B cell (primary cell): ENCODE measurements around the gene PIM2. TPM values are rescaled to one million over a fixed set of nuclear protein-coding genes. Genes with fewer than 3 reads are reported as not detected.
A peak's percentile ranks its signal among the peaks of the same experiment; 100 is the strongest.

Experiments
- ATAC-seq: fragments of 200-7000 bp; cut with Tn5 transposase; one replicate; pipeline ENCODE4 v1.10.0; 2021; ENCODE audit warnings: low read depth, mild to moderate bottlenecking, moderate number of reproducible peaks, moderate library complexity
- CTCF ChIA-PET: fragments of 350-600 bp; sonication (Branson Sonifier 250); formaldehyde crosslinking; loops from one replicate; lab custom pipeline; 2021; ENCODE audit warnings: antibody characterized with exemption, inconsistent platforms; lab: Charles Lee
- POLR2A ChIA-PET: fragments of 350-600 bp; sonication (Branson Sonifier 250); formaldehyde crosslinking; loops from one replicate; lab custom pipeline; 2021; ENCODE audit warnings: antibody characterized with exemption; lab: Charles Lee
- DNase-seq: peaks from one replicate; pipeline ENCODE4 v3.0.0; 2013
- H2AFZ ChIP-seq: 2 replicates; pipeline ENCODE4 v1.6.1; 2012; ENCODE audit warnings: mild to moderate bottlenecking, low read depth, low read length; ENCODE audit not compliant: insufficient read depth, poor library complexity, severe bottlenecking
- H3K27ac ChIP-seq, 2 donors: 1 replicate in 1 of 2; 2 replicates in 1 of 2; pipeline ENCODE4 v1.5.1; 2012 to 2013; ENCODE audit warnings: low read length in 2 of 2, mild to moderate bottlenecking in 2 of 2, moderate library complexity in 1 of 2
- H3K27me3 ChIP-seq, 4 experiments: fragments of 200-600 bp in 1 of 4; sonication (generic) in 1 of 4; replicated peaks in 1 of 4; 1 replicate in 2 of 4; 2 replicates in 2 of 4; pipeline versions ENCODE4 v1.6.1 to v1.7.0; 2013 to 2016; ENCODE audit warnings: low read length in 3 of 4, mild to moderate bottlenecking in 2 of 4, mixed read lengths in 1 of 4, moderate library complexity in 1 of 4; ENCODE audit not compliant: insufficient read depth in 4 of 4, control insufficient read depth in 3 of 4; ENCODE audit errors: control extremely low read depth in 1 of 4
- H3K36me3 ChIP-seq, 2 experiments: replicated peaks in 1 of 2; 1 replicate in 1 of 2; 2 replicates in 1 of 2; pipeline versions ENCODE4 v1.6.1 to v1.7.1; 2013; ENCODE audit warnings: low read length in 1 of 2; ENCODE audit not compliant: insufficient read depth in 2 of 2, control insufficient read depth in 1 of 2; ENCODE audit errors: control extremely low read depth in 1 of 2, extremely low read depth in 1 of 2
- H3K4me1 ChIP-seq, 2 donors: fragments of 200-600 bp in 1 of 2; sonication (generic) in 1 of 2; 1 replicate in 1 of 2; 2 replicates in 1 of 2; pipeline versions ENCODE4 v1.5.1 to v1.6.1; 2013 to 2017; ENCODE audit warnings: low read length in 2 of 2; ENCODE audit not compliant: control insufficient read depth in 2 of 2, insufficient read depth in 2 of 2
- H3K4me2 ChIP-seq: replicated peaks from 2 replicates; pipeline ENCODE3; 2012; ENCODE audit warnings: mild to moderate bottlenecking, low read depth, low read length; ENCODE audit not compliant: poor library complexity, severe bottlenecking
- H3K4me3 ChIP-seq, 5 experiments: fragments of 200-600 bp in 1 of 5; sonication (generic) in 1 of 5; 1 replicate in 3 of 5; 2 replicates in 2 of 5; pipeline versions ENCODE4 v1.5.1 to v1.7.0; 2011 to 2016; ENCODE audit warnings: low read length in 4 of 5, mild to moderate bottlenecking in 4 of 5, low read depth in 2 of 5, control low read depth in 1 of 5, moderate library complexity in 1 of 5; ENCODE audit not compliant: insufficient read depth in 1 of 5; ENCODE audit errors: control extremely low read depth in 1 of 5, extremely low read depth in 1 of 5
- H3K79me2 ChIP-seq: fragments of 200-600 bp; sonication (generic); one replicate; pipeline ENCODE4 v1.6.0; 2016; ENCODE audit warnings: low read length; ENCODE audit not compliant: control insufficient read depth, insufficient read depth
- H3K9ac ChIP-seq: fragments of 200-600 bp; sonication (generic); 2 replicates; pipeline ENCODE4 v1.6.1; 2017; ENCODE audit warnings: mild to moderate bottlenecking, low read length, moderate library complexity
- H3K9me3 ChIP-seq, 3 donors: one replicate each; pipeline versions ENCODE4 v1.6.1 to v1.7.1; 2013; ENCODE audit warnings: low read length in 2 of 3; ENCODE audit not compliant: control insufficient read depth in 2 of 3, insufficient read depth in 1 of 3; ENCODE audit errors: control extremely low read depth in 1 of 3
- H4K20me1 ChIP-seq: 2 replicates; pipeline ENCODE4 v1.6.0; 2012; ENCODE audit warnings: mild to moderate bottlenecking, low read length; ENCODE audit not compliant: insufficient read depth, control insufficient read depth, poor library complexity, severe bottlenecking
- H3K27ac Mint-ChIP-seq: one replicate; pipeline ENCODE4 v1.8.0; 2021; ENCODE audit warnings: mixed read lengths
- H3K27me3 Mint-ChIP-seq: one replicate; pipeline ENCODE4 v1.8.0; 2021; ENCODE audit warnings: mixed read lengths
- H3K4me1 Mint-ChIP-seq: one replicate; pipeline ENCODE4 v1.8.0; 2021; ENCODE audit warnings: mixed read lengths
- H3K4me3 Mint-ChIP-seq: one replicate; pipeline ENCODE4 v1.8.0; 2021; ENCODE audit warnings: mixed read lengths
- H3K9me3 Mint-ChIP-seq: one replicate; pipeline ENCODE4 v1.8.0; 2022; ENCODE audit warnings: mixed read lengths; ENCODE audit not compliant: insufficient read depth
- EZH2 ChIP-seq: IDR thresholded peaks from 2 replicates; pipeline ENCODE4 v1.6.1; 2012; ENCODE audit warnings: borderline replicate concordance, low read depth, mild to moderate bottlenecking, moderate library complexity, low read length; ENCODE audit not compliant: insufficient read depth, poor library complexity, severe bottlenecking
- WGBS: methylation state at CpG from one replicate; pipeline ENCODE4 v1.1.5; 2013; ENCODE audit warnings: missing lambda C conversion rate; ENCODE audit not compliant: insufficient coverage; 5-methylcytosine and 5-hydroxymethylcytosine counted together
- intact Hi-C: fragments of 100-400 bp; cut with micrococcal nuclease; formaldehyde crosslinking; loops from one replicate; pipeline ENCODE4 v1.10.0; 2022
- polyA plus RNA-seq: library from polyadenylated mRNA; depleted of rRNA; stranded (reverse); fragments of >200 nt; gene quantifications from 2 replicates; pipeline ENCODE4 v1.2.3, GENCODE V29; 2012
- total RNA-seq, 2 donors: library from RNA; stranded (reverse); fragments of 120-200 nt in 1 of 2; gene quantifications; 1 replicate in 1 of 2; 2 replicates in 1 of 2; pipeline versions ENCODE4 v1.2.3 to v1.2.4, GENCODE V29; 2013 to 2022
- TF ChIP-seq, protein P1 (sequence below): fragments of 200-600 bp; IDR thresholded peaks from one replicate; pipeline ENCODE4 v1.8.0; 2022; ENCODE audit warnings: antibody characterized with exemption, mild to moderate bottlenecking

The PIM2 gene
- total and polyA plus RNA-seq, 2 donors (not counting 1 experiment from before 2014, with no cell fraction given), result 276 to 315 TPM

DNA sequence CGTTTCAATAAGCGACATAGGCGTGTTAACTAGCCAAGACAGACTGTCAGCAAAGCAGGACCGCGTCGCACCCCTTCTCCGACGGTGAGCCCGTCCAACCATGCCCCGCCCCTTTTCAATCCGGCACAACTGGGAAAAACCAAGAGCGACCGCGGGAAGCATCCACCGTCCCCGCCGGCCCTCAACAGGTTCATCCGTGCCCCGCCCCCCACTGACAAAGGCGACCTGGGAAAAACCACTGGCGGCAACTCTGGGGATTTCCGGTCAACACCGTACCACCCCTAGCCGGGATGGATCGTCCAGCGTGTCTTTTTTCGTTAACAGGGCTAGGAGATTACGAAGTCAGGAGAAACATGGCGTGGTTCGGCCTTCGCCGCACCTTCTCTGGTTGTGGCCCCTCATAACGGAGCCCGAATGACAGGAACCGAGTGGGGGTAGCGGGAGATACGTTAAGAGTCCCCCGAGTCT, 21.6 kb downstream of the PIM2 start:
- POLR2A ChIA-PET, result interaction anchor here (0.6 to 1.7 kb wide), 8 partner anchors 15 to 105 kb away, joined by 4 to 15 read pairs (median 4); partner anchors contain the start of genes GRIPAP1, HDAC6, PIM2 and SLC35A2
- CTCF ChIA-PET, result interaction anchor here (0.7 to 1.3 kb wide), 4 partner anchors 19 to 249 kb away, joined by 3 to 9 read pairs (median 6); no protein-coding TSS in a partner anchor
- Mint-ChIP-seq H3K4me1 (peaks cover 22% of the 10 kb centered on the region), H3K9me3 (no peaks in the 10 kb centered on the region), H3K4me3 (peak overlapping the region; percentile 89), H3K27me3 (no peaks in the 10 kb centered on the region), H3K27ac (peak overlapping the region; percentile 94)
- TF ChIP-seq, protein P1, sequence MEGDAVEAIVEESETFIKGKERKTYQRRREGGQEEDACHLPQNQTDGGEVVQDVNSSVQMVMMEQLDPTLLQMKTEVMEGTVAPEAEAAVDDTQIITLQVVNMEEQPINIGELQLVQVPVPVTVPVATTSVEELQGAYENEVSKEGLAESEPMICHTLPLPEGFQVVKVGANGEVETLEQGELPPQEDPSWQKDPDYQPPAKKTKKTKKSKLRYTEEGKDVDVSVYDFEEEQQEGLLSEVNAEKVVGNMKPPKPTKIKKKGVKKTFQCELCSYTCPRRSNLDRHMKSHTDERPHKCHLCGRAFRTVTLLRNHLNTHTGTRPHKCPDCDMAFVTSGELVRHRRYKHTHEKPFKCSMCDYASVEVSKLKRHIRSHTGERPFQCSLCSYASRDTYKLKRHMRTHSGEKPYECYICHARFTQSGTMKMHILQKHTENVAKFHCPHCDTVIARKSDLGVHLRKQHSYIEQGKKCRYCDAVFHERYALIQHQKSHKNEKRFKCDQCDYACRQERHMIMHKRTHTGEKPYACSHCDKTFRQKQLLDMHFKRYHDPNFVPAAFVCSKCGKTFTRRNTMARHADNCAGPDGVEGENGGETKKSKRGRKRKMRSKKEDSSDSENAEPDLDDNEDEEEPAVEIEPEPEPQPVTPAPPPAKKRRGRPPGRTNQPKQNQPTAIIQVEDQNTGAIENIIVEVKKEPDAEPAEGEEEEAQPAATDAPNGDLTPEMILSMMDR, result no peak
- no peak for TF ChIP-seq EZH2
- H3K4me1 ChIP-seq, result peaks cover 12 to 21% of the 10 kb centered on the region in 2 donors
- WGBS, result 1% methylated on average over 37 of the region's 38 CpGs
- H3K4me2 ChIP-seq, result peak overlapping the region; percentile 80
- H3K36me3 ChIP-seq, result peaks cover 2 to 13% of the 10 kb centered on the region in 2 experiments
- intact Hi-C loops, result loop anchor here (1.0 to 10.0 kb wide), 3 partner anchors 14 to 1062 kb away; partner anchors contain the start of genes SLC35A2 and ZNF81
- peak overlapping the region; percentile 93 for H3K9ac ChIP-seq
- peak; percentile 69 for DNase-seq
- no peak for ATAC-seq
- no peaks in the 10 kb centered on the region for H3K9me3 ChIP-seq
- H3K4me3 ChIP-seq, result peak overlapping the region; percentile 81 to 91 (median 86)
- no peaks in the 10 kb centered on the region for H3K27me3 ChIP-seq
- H4K20me1 ChIP-seq, result peaks cover 8% of the 10 kb centered on the region
- H3K27ac ChIP-seq, result peak overlapping the region; percentile 93 to 94
- H3K79me2 ChIP-seq, result peaks cover 31% of the 10 kb centered on the region
- peak overlapping the region; percentile 74 for H2AFZ ChIP-seq

GRCh38 chrX:48896611-48897011, 22.2 kb downstream of the PIM2 start:
- peak overlapping the region; percentile 81 to 91 (median 86) for H3K4me3 ChIP-seq

More at GRCh38 chrX:48896611-48897011, 22.2 kb downstream of the PIM2 start:
- Histone ChIP-seq H3K27me3 (no peaks in the 10 kb centered on the region), H3K4me1 (peaks cover 12 to 26% of the 10 kb centered on the region in 2 donors), H2AFZ (no peak overlapping the region), H3K9ac (peak overlapping the region; percentile 93), H3K4me2 (peak overlapping the region; percentile 80), H3K27ac (peak overlapping the region; percentile 93 to 94), H3K9me3 (no peaks in the 10 kb centered on the region), H3K79me2 (peaks cover 31% of the 10 kb centered on the region), H4K20me1 (peaks cover 4% of the 10 kb centered on the region), H3K36me3 (peaks cover 2 to 8% of the 10 kb centered on the region in 2 experiments)
- POLR2A ChIA-PET, result interaction anchor here (0.7 kb wide), 1 partner anchor 44 kb away, joined by 3 read pairs; no protein-coding TSS in a partner anchor
- ATAC-seq (no peak), DNase-seq (no peak)
- Mint-ChIP-seq H3K9me3 (no peaks in the 10 kb centered on the region), H3K27ac (peak overlapping the region; percentile 94), H3K4me3 (peak overlapping the region; percentile 89), H3K27me3 (no peaks in the 10 kb centered on the region), H3K4me1 (peaks cover 26% of the 10 kb centered on the region)
- CTCF ChIA-PET, result interaction anchor here (0.7 kb wide), 1 partner anchor 145 kb away, joined by 3 read pairs; no protein-coding TSS in a partner anchor
- intact Hi-C loops, result loop anchor here (1.0 to 10.0 kb wide), 3 partner anchors 15 to 1062 kb away; partner anchors contain the start of genes SLC35A2 and ZNF81
- no peak for TF ChIP-seq EZH2
- TF ChIP-seq, protein P1, result no peak
- WGBS, result no CpG with 5 or more reads among the region's 9 CpGs
